Neural cell (in vitro differentiated cells): ENCODE results near the gene AGAP2. TPM values are rescaled to one million over a fixed set of nuclear protein-coding genes. Genes with fewer than 3 reads are reported as not detected.

Source experiments
- H2AFZ ChIP-seq: fragments of 200-600, 300-800 bp; sonication (generic), shearing (Covaris generic); 2 replicates; pipeline ENCODE4 v1.6.0; 2014; ENCODE audit warnings: low read depth, mild to moderate bottlenecking, antibody characterized with exemption, low read length, moderate library complexity
- H3F3A ChIP-seq: fragments of 200-600 bp; shearing (Covaris generic); 2 replicates; pipeline ENCODE4 v1.6.1; 2016; ENCODE audit warnings: mild to moderate bottlenecking, moderate library complexity, mixed read lengths, antibody characterized with exemption, low read length; ENCODE audit not compliant: insufficient read depth, poor library complexity, severe bottlenecking
- H3K27ac ChIP-seq: fragments of 200-600, 300-800 bp; sonication (generic), shearing (Covaris generic); 2 replicates; pipeline ENCODE4 v1.5.1; 2014; ENCODE audit warnings: mild to moderate bottlenecking, low read length, moderate library complexity
- H3K27me3 ChIP-seq: fragments of 300-800, 200-600 bp; sonication (generic), shearing (Covaris generic); 2 replicates; pipeline ENCODE4 v1.6.0; 2014; ENCODE audit warnings: mild to moderate bottlenecking, low read depth, low read length, moderate library complexity; ENCODE audit not compliant: insufficient read depth
- H3K36me3 ChIP-seq: fragments of 300-800, 200-600 bp; sonication (generic), shearing (Covaris generic); 2 replicates; pipeline ENCODE4 v1.5.1; 2014; ENCODE audit warnings: mild to moderate bottlenecking, antibody characterized with exemption, low read length, moderate library complexity; ENCODE audit not compliant: insufficient read depth
- H3K4me2 ChIP-seq: fragments of 300-800, 200-600 bp; sonication (generic), shearing (Covaris generic); 2 replicates; pipeline ENCODE4 v1.6.0; 2014; ENCODE audit warnings: mild to moderate bottlenecking, low read length
- H3K4me3 ChIP-seq: fragments of 300-800, 200-600 bp; sonication (generic), shearing (Covaris generic); 2 replicates; pipeline ENCODE4 v1.5.1; 2014; ENCODE audit warnings: mild to moderate bottlenecking, low read length, moderate library complexity
- H3K79me2 ChIP-seq: fragments of 200-600 bp; shearing (Covaris generic); replicated peaks from 2 replicates; pipeline ENCODE4 v1.6.0; 2014; ENCODE audit warnings: mild to moderate bottlenecking, low read length, moderate library complexity; ENCODE audit not compliant: insufficient read depth
- H3K9ac ChIP-seq: fragments of 300-800, 200-600 bp; sonication (generic), shearing (Covaris generic); 2 replicates; pipeline ENCODE4 v1.6.1; 2016; ENCODE audit warnings: mild to moderate bottlenecking, low read length, mixed read lengths
- H3K9me2 ChIP-seq: fragments of 200-600 bp; shearing (Covaris generic); 2 replicates; pipeline ENCODE4 v1.6.1; 2016; ENCODE audit warnings: mild to moderate bottlenecking, low read length, mixed read lengths; ENCODE audit not compliant: insufficient read depth
- H3K9me3 ChIP-seq: fragments of 200-600, 300-800 bp; sonication (generic), shearing (Covaris generic); 2 replicates; pipeline ENCODE4 v1.6.1; 2016; ENCODE audit warnings: mild to moderate bottlenecking, mixed run types, low read length, moderate library complexity, mixed read lengths
- H4K20me1 ChIP-seq: fragments of 200-600 bp; shearing (Covaris generic); 2 replicates; pipeline ENCODE4 v1.6.1; 2016; ENCODE audit warnings: mild to moderate bottlenecking, mixed run types; ENCODE audit not compliant: insufficient read depth
- CTCF ChIP-seq: fragments of 450-650 bp; IDR thresholded peaks from 2 replicates; pipeline ENCODE4 v1.5.1; 2014; ENCODE audit warnings: antibody characterized with exemption, mild to moderate bottlenecking, moderate library complexity; ENCODE audit not compliant: poor library complexity, severe bottlenecking
- EP300 ChIP-seq: fragments of 450-650 bp; conservative IDR thresholded peaks from 2 replicates; pipeline ENCODE4 v1.6.1; 2014; ENCODE audit warnings: antibody characterized with exemption, mild to moderate bottlenecking, moderate library complexity; ENCODE audit not compliant: poor library complexity, severe bottlenecking
- EZH2 ChIP-seq: fragments of 200-600, 300-800 bp; shearing (Covaris generic), sonication (generic); IDR thresholded peaks from 2 replicates; pipeline ENCODE4 v1.6.1; 2014; ENCODE audit warnings: antibody characterized with exemption, low read length, borderline replicate concordance, mild to moderate bottlenecking; ENCODE audit not compliant: insufficient read depth, poor library complexity, severe bottlenecking
- MXI1 ChIP-seq: fragments of 450-650 bp; conservative IDR thresholded peaks from 2 replicates; pipeline ENCODE4 v1.6.1; 2014; ENCODE audit warnings: antibody characterized with exemption, mild to moderate bottlenecking; ENCODE audit not compliant: poor library complexity, severe bottlenecking
- POLR2AphosphoS5 ChIP-seq: IDR thresholded peaks from 2 replicates; pipeline ENCODE4 v1.6.1; 2012
- RAD21 ChIP-seq: fragments of 450-650 bp; conservative IDR thresholded peaks from 2 replicates; pipeline ENCODE4 v1.6.1; 2014; ENCODE audit warnings: antibody characterized with exemption, mild to moderate bottlenecking, moderate library complexity
- REST ChIP-seq: IDR thresholded peaks from 2 replicates; pipeline ENCODE4 v1.6.1; 2012; ENCODE audit warnings: borderline replicate concordance
- SMC3 ChIP-seq: fragments of 450-650 bp; conservative IDR thresholded peaks from 2 replicates; pipeline ENCODE4 v1.6.1; 2014; ENCODE audit warnings: antibody characterized with exemption, mild to moderate bottlenecking, moderate library complexity; ENCODE audit not compliant: poor library complexity
- TAF1 ChIP-seq: IDR thresholded peaks from 2 replicates; pipeline ENCODE4 v1.6.1; 2012; ENCODE audit warnings: low read depth
- polyA plus RNA-seq: library from polyadenylated mRNA; depleted of rRNA; stranded (reverse); fragments of >200 nt; gene quantifications from 2 replicates; pipeline ENCODE4 v1.2.3, GENCODE V29; 2014

Gene AGAP2
- polyA plus RNA-seq, 1 donor from 2014 or later = 19.3 TPM

GRCh38 chr12:57781801-57782200 is 43.3 kb upstream of the AGAP2 start:
- Histone ChIP-seq H3K9me3 (no peaks in the 10 kb centered on the region), H3K79me2 (peaks cover 10% of the 10 kb centered on the region), H3K9ac (no peak overlapping the region), H3K9me2 (no peaks in the 10 kb centered on the region), H3K36me3 (no peaks in the 10 kb centered on the region), H3K27ac (no peak overlapping the region), H3F3A (no peaks in the 10 kb centered on the region), H2AFZ (no peak overlapping the region), H4K20me1 (no peaks in the 10 kb centered on the region), H3K4me2 (no peak overlapping the region), H3K27me3 (no peaks in the 10 kb centered on the region), H3K4me3 (no peak overlapping the region)
- no peak for TF ChIP-seq CTCF
- TF ChIP-seq EP300 = no peak
- TF ChIP-seq MXI1 = no peak
- no peak for TF ChIP-seq RAD21
- TF ChIP-seq SMC3 = no peak
- TF ChIP-seq TAF1 = no peak
- TF ChIP-seq REST = no peak
- TF ChIP-seq EZH2 = no peak
- TF ChIP-seq POLR2AphosphoS5 = no peak

GRCh38 chr12:57781244-57781643 is 42.7 kb upstream of the AGAP2 start:
- Histone ChIP-seq H3F3A (no peaks in the 10 kb centered on the region), H3K36me3 (no peaks in the 10 kb centered on the region), H3K27me3 (no peaks in the 10 kb centered on the region), H3K27ac (no peak overlapping the region), H3K4me3 (no peak overlapping the region), H3K9me3 (no peaks in the 10 kb centered on the region), H3K79me2 (peaks cover 10% of the 10 kb centered on the region), H4K20me1 (no peaks in the 10 kb centered on the region), H3K9me2 (no peaks in the 10 kb centered on the region), H3K9ac (no peak overlapping the region), H3K4me2 (no peak overlapping the region), H2AFZ (no peak overlapping the region)
- no peak for TF ChIP-seq EP300
- TF ChIP-seq EZH2 = no peak
- no peak for TF ChIP-seq POLR2AphosphoS5
- TF ChIP-seq RAD21 = no peak
- no peak for TF ChIP-seq REST
- no peak for TF ChIP-seq SMC3
- TF ChIP-seq MXI1 = no peak
- TF ChIP-seq TAF1 = no peak
- no peak for TF ChIP-seq CTCF
